Testis (tissue), 2 donors: ENCODE results near the gene FREY1.

ENCODE experiments used
- POLR2A ChIP-seq: fragments of 450-650 bp; IDR thresholded peaks from one replicate; pipeline ENCODE4 v1.6.1; 2017; ENCODE audit warnings: antibody characterized with exemption, mild to moderate bottlenecking, moderate library complexity
- TF ChIP-seq, protein P1 (sequence below), 3 experiments: fragments of 450-650 bp in 2 of 3; fragments of 200-600 bp in 1 of 3; sonication (generic) in 1 of 3; IDR thresholded peaks; one replicate each; pipeline ENCODE4 v1.5.1; 2016 to 2019; ENCODE audit warnings: antibody characterized with exemption in 3 of 3, mild to moderate bottlenecking in 2 of 3, moderate library complexity in 1 of 3

DNA sequence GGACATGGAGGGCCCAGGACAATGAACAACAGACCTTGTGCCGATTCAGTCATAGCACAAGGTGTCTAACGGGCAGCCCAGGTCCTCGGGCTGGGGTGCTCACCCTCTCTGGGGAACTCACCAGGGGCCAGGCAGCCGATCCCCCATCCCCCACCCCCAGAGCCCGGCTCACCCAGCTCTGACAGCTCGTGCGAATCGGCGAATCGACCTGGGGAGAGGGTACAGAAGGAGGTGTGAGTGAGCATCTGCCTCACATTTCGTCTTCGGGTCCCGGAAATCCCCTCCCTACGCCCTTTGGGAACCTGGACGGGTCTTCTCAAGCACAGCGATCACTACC, 10.2 kb upstream of the FREY1 start:
- no peak for TF ChIP-seq POLR2A
- TF ChIP-seq, protein P1, sequence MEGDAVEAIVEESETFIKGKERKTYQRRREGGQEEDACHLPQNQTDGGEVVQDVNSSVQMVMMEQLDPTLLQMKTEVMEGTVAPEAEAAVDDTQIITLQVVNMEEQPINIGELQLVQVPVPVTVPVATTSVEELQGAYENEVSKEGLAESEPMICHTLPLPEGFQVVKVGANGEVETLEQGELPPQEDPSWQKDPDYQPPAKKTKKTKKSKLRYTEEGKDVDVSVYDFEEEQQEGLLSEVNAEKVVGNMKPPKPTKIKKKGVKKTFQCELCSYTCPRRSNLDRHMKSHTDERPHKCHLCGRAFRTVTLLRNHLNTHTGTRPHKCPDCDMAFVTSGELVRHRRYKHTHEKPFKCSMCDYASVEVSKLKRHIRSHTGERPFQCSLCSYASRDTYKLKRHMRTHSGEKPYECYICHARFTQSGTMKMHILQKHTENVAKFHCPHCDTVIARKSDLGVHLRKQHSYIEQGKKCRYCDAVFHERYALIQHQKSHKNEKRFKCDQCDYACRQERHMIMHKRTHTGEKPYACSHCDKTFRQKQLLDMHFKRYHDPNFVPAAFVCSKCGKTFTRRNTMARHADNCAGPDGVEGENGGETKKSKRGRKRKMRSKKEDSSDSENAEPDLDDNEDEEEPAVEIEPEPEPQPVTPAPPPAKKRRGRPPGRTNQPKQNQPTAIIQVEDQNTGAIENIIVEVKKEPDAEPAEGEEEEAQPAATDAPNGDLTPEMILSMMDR (IDR thresholded peaks at IDR 0.05), result no peak
